Adrenal gland (tissue), 5 donors: ENCODE results near the gene CFAP97D1.

Source experiments
- CTCF ChIP-seq, 6 experiments: fragments of 450-650 bp in 4 of 6; fragments of 200-600 bp in 2 of 6; sonication (generic) in 1 of 6; IDR thresholded peaks; 1 replicate in 5 of 6; 2 replicates in 1 of 6; pipeline versions ENCODE4 v1.5.1 to v1.8.0; 2016 to 2021; ENCODE audit warnings: antibody characterized with exemption in 6 of 6, mild to moderate bottlenecking in 2 of 6, moderate library complexity in 1 of 6
- POLR2A ChIP-seq, 2 donors: fragments of 450-650 bp; IDR thresholded peaks; one replicate each; pipeline ENCODE4 v1.6.1; 2017; ENCODE audit warnings: antibody characterized with exemption in 2 of 2, mild to moderate bottlenecking in 2 of 2, moderate library complexity in 1 of 2
- donor health status: DM: no; HTN: no; CAD: no.

- no peak for TF ChIP-seq CTCF (IDR thresholded peaks at IDR 0.05)
- no peak for TF ChIP-seq POLR2A (IDR thresholded peaks at IDR 0.05)
These were observed 5.7 kb upstream of the CFAP97D1 start for GRCh38 chr17:43774304-43775250.
